GM20431 (cell line): ENCODE data around the gene GOLGA7B.

Source experiments
- in situ Hi-C: fragments of 300-500 bp; cut with MseI, MboI; formaldehyde crosslinking; loops from one replicate; pipeline ENCODE4 v1.15.0; 2020; ENCODE audit warnings: low sequenced_read_pairs; ENCODE audit not compliant: unreplicated experiment

Gene GOLGA7B

GRCh38 chr10:97891497-97892167 lies 42.0 kb downstream of the GOLGA7B start:
- in situ Hi-C loops, result no loop called here

- in situ Hi-C loops, result no loop called here
Observed at GRCh38 chr10:97892506-97892905, 42.9 kb downstream of the GOLGA7B start.

GRCh38 chr10:97892939-97893338 lies 43.3 kb downstream of the GOLGA7B start:
- in situ Hi-C loops, result no loop called here

- in situ Hi-C loops, result no loop called here
Observed at GRCh38 chr10:97894092-97894491, 44.4 kb downstream of the GOLGA7B start.

- in situ Hi-C loops, result no loop called here
Observed at GRCh38 chr10:97895084-97895483, 45.4 kb downstream of the GOLGA7B start.

- in situ Hi-C loops, result no loop called here
Observed at GRCh38 chr10:97895915-97896314, 46.3 kb downstream of the GOLGA7B start.

GRCh38 chr10:97896756-97897358 lies 47.2 kb downstream of the GOLGA7B start:
- in situ Hi-C loops, result no loop called here

GRCh38 chr10:97898429-97898828 lies 48.8 kb downstream of the GOLGA7B start:
- in situ Hi-C loops, result no loop called here

GRCh38 chr10:97901381-97901780 lies 51.7 kb downstream of the GOLGA7B start:
- in situ Hi-C loops, result no loop called here

GRCh38 chr10:97903128-97904017 lies 53.7 kb downstream of the GOLGA7B start:
- in situ Hi-C loops, result no loop called here

- in situ Hi-C loops, result no loop called here
Observed at GRCh38 chr10:97904018-97904381, 54.4 kb downstream of the GOLGA7B start.

GRCh38 chr10:97904576-97904975 lies 54.9 kb downstream of the GOLGA7B start:
- in situ Hi-C loops, result no loop called here

- in situ Hi-C loops, result no loop called here
Observed at GRCh38 chr10:97905276-97905675, 55.6 kb downstream of the GOLGA7B start.

- in situ Hi-C loops, result no loop called here
Observed at GRCh38 chr10:97907211-97907610, 57.6 kb downstream of the GOLGA7B start.

- in situ Hi-C loops, result no loop called here
Observed at GRCh38 chr10:97907830-97908229, 58.2 kb downstream of the GOLGA7B start.

- in situ Hi-C loops, result loop anchor here (10.0 kb wide), 1 partner anchor 134 kb away; no protein-coding TSS in a partner anchor
Observed at GRCh38 chr10:97910661-97911060, 61.0 kb downstream of the GOLGA7B start.

GRCh38 chr10:97911217-97911616 lies 61.6 kb downstream of the GOLGA7B start:
- in situ Hi-C loops, result loop anchor here (10.0 kb wide), 1 partner anchor 134 kb away; no protein-coding TSS in a partner anchor

- in situ Hi-C loops, result loop anchor here (10.0 kb wide), 1 partner anchor 132 kb away; no protein-coding TSS in a partner anchor
Observed at GRCh38 chr10:97913193-97913592, 63.5 kb downstream of the GOLGA7B start.

- in situ Hi-C loops, result loop anchor here (10.0 kb wide), 1 partner anchor 131 kb away; no protein-coding TSS in a partner anchor
Observed at GRCh38 chr10:97913614-97914013, 64.0 kb downstream of the GOLGA7B start.

- in situ Hi-C loops, result loop anchor here (10.0 kb wide), 1 partner anchor 130 kb away; no protein-coding TSS in a partner anchor
Observed at GRCh38 chr10:97914171-97914836, 64.7 kb downstream of the GOLGA7B start.
